Mesenchymal stem cell (in vitro differentiated cells and primary cell): Measurements from ENCODE around the gene CDK11A.
"Not testable (repeated sequence)": the region's sequence is repeated elsewhere in the genome, so short reads cannot be mapped to it uniquely, and the experiment has no call there.

Experiments used
- DNase-seq: peaks from one replicate; pipeline ENCODE4 v3.0.0-alpha.2; 2013
- H2AFZ ChIP-seq: one replicate; pipeline ENCODE4 v1.6.1; 2013; ENCODE audit warnings: low read depth, mild to moderate bottlenecking, control low read depth, inconsistent platforms, low read length, moderate library complexity
- H2AK5ac ChIP-seq: 2 replicates; pipeline ENCODE4 v1.6.1; 2013; ENCODE audit warnings: low read length, moderate library complexity, mild to moderate bottlenecking, inconsistent platforms; ENCODE audit not compliant: severe bottlenecking
- H2BK120ac ChIP-seq: one replicate; pipeline ENCODE4 v1.6.1; 2013; ENCODE audit warnings: low read depth, mild to moderate bottlenecking, inconsistent platforms, low read length, moderate library complexity
- H2BK12ac ChIP-seq, 2 experiments: one replicate each; pipeline ENCODE4 v1.6.1; 2013; ENCODE audit warnings: inconsistent platforms in 2 of 2, low read length in 2 of 2, mild to moderate bottlenecking in 2 of 2, moderate library complexity in 2 of 2, control low read depth in 1 of 2
- H2BK15ac ChIP-seq: one replicate; pipeline ENCODE4 v1.6.1; 2013; ENCODE audit warnings: mild to moderate bottlenecking, low read depth, inconsistent platforms; ENCODE audit not compliant: poor library complexity, severe bottlenecking
- H2BK5ac ChIP-seq: 2 replicates; pipeline ENCODE4 v1.6.1; 2013; ENCODE audit warnings: low read depth, mild to moderate bottlenecking, low read length, control low read depth, inconsistent platforms; ENCODE audit not compliant: poor library complexity, severe bottlenecking
- H3K14ac ChIP-seq, 2 experiments: one replicate each; pipeline ENCODE4 v1.6.1; 2013; ENCODE audit warnings: inconsistent platforms in 2 of 2, low read length in 2 of 2, control low read depth in 1 of 2, mild to moderate bottlenecking in 1 of 2, moderate library complexity in 1 of 2
- H3K18ac ChIP-seq, 2 experiments: one replicate each; pipeline ENCODE4 v1.6.1; 2013; ENCODE audit warnings: inconsistent platforms in 2 of 2, low read length in 2 of 2, control low read depth in 1 of 2, low read depth in 1 of 2, mild to moderate bottlenecking in 1 of 2
- H3K23ac ChIP-seq, 2 experiments: one replicate each; pipeline ENCODE4 v1.6.1; 2013; ENCODE audit warnings: inconsistent platforms in 2 of 2, low read length in 2 of 2, mild to moderate bottlenecking in 2 of 2, moderate library complexity in 2 of 2, control low read depth in 1 of 2
- H3K27ac ChIP-seq: 2 replicates; pipeline ENCODE4 v1.5.1; 2013; ENCODE audit warnings: mild to moderate bottlenecking, moderate library complexity, low read length, control low read depth, inconsistent platforms; ENCODE audit not compliant: poor library complexity, severe bottlenecking
- H3K27me3 ChIP-seq, 2 experiments: 2 replicates each; pipeline versions ENCODE4 v1.6.1 to v1.7.0; 2013; ENCODE audit warnings: low read length in 2 of 2, mild to moderate bottlenecking in 2 of 2, moderate library complexity in 2 of 2, control low read depth in 1 of 2, inconsistent platforms in 1 of 2; ENCODE audit not compliant: control insufficient read depth in 1 of 2, insufficient read depth in 1 of 2
- H3K36me3 ChIP-seq, 2 experiments: 2 replicates each; pipeline versions ENCODE4 v1.6.1 to v1.7.0; 2013; ENCODE audit warnings: low read length in 2 of 2, control low read depth in 1 of 2, inconsistent platforms in 1 of 2, low read depth in 1 of 2, mild to moderate bottlenecking in 1 of 2; ENCODE audit not compliant: insufficient read depth in 2 of 2, control insufficient read depth in 1 of 2
- H3K4ac ChIP-seq, 2 experiments: one replicate each; pipeline ENCODE4 v1.6.1; 2013; ENCODE audit warnings: inconsistent platforms in 2 of 2, low read length in 2 of 2, mild to moderate bottlenecking in 2 of 2, moderate library complexity in 2 of 2, control low read depth in 1 of 2, low read depth in 1 of 2
- H3K4me1 ChIP-seq: 2 replicates; pipeline ENCODE4 v1.6.1; 2013; ENCODE audit warnings: low read depth, low read length, control low read depth; ENCODE audit not compliant: control insufficient read depth, insufficient read depth
- H3K4me2 ChIP-seq: 2 replicates; pipeline ENCODE4 v1.6.1; 2013; ENCODE audit warnings: low read length, mild to moderate bottlenecking, inconsistent platforms; ENCODE audit not compliant: poor library complexity, severe bottlenecking
- H3K4me3 ChIP-seq, 2 experiments: 2 replicates each; pipeline versions ENCODE4 v1.5.1 to v1.7.0; 2013; ENCODE audit warnings: low read length in 2 of 2, mild to moderate bottlenecking in 2 of 2, control low read depth in 1 of 2, low read depth in 1 of 2; ENCODE audit not compliant: insufficient read depth in 1 of 2
- H3K79me1 ChIP-seq: replicated peaks from 2 replicates; pipeline ENCODE4 v1.6.1; 2013; ENCODE audit warnings: mild to moderate bottlenecking, control low read depth, low read length, inconsistent platforms; ENCODE audit not compliant: poor library complexity, severe bottlenecking
- H3K9ac ChIP-seq: 2 replicates; pipeline ENCODE4 v1.7.0; 2013; ENCODE audit warnings: mild to moderate bottlenecking, low read length, moderate library complexity
- H3K9me3 ChIP-seq: 2 replicates; pipeline ENCODE4 v1.7.0; 2013; ENCODE audit warnings: mild to moderate bottlenecking, low read length; ENCODE audit not compliant: control insufficient read depth
- H4K8ac ChIP-seq: one replicate; pipeline ENCODE4 v1.6.1; 2013; ENCODE audit warnings: inconsistent platforms, mild to moderate bottlenecking, low read length, moderate library complexity
- H4K91ac ChIP-seq: one replicate; pipeline ENCODE4 v1.6.1; 2013; ENCODE audit warnings: mild to moderate bottlenecking, low read length, inconsistent platforms
- WGBS: methylation state at CpG from one replicate; pipeline ENCODE4 v1.1.7; 2013; ENCODE audit warnings: mixed read lengths; 5-methylcytosine and 5-hydroxymethylcytosine counted together

The CDK11A gene

DNA sequence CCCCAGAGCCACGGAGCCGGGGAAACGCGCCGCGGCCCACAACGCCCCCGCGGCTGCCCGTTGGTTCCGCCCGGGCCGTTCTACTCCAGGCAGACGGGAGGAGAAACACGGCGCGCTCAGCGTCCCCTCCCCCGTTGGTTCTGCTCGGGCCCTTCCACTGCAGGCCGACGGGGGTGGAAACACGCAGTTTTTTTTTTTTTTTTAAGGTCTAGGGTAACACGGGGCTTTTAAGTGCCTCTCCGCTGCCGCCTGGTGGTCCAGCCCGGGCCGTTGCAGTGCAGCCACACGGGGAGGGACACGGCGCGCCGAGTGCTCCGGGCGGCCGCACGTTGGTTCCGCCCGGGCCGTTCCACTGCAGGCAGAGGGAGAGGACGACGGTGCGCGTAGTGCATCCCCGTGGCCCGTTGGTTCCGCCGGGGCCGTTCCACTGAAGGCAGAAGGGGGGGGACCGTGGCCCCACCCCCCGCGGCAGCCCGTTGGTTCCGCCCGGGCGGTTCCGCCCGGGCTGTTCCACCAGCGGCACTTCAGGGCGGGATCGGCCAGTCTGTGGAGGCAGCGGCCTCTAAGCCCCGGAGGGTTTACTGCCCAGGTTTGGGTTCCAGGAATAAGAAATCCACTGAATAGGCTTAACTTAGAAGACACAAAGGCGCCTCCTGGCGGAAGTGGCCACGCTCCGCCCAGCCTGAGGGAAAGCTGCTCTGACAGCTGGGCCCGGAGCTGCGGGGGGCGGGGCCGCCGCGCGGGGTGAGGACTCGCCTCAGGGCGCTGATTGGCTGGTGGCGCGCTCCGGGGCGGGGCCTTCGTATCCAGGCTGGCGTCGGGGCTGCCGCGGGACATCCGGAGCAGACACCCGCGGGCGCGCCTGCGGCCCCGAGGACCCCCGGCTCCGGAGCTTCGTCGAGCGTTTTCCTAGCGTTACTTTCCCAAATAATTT lies 31.2 kb downstream of the CDK11A start, which contains the start of gene SLC35E2B:
SLC35E2B (minus strand) TSS at position 82 of the 934 bp plus-strand sequence. CDS start 16,096 bp downstream, outside the sequence.
- H4K8ac ChIP-seq, H2AK5ac ChIP-seq, H3K27me3 ChIP-seq, H3K79me1 ChIP-seq, H3K18ac ChIP-seq, H3K14ac ChIP-seq, H3K9me3 ChIP-seq, H4K91ac ChIP-seq, H3K4ac ChIP-seq, H3K23ac ChIP-seq, H2BK12ac ChIP-seq, H2BK15ac ChIP-seq, H2BK120ac ChIP-seq, H3K4me2 ChIP-seq, H3K36me3 ChIP-seq, H2AFZ ChIP-seq, H3K4me1 ChIP-seq: not testable (repeated sequence)
- H3K9ac ChIP-seq, result peak within 1 kb of the TSS; percentile 77
- DNase-seq, result peak; percentile 88
- H3K4me3 ChIP-seq, result peak within 1 kb of the TSS; percentile 60 to 63
- peak within 1 kb of the TSS; percentile 44 for H2BK5ac ChIP-seq
- WGBS, result no CpG with 5 or more reads among the region's 98 CpGs
- peak within 1 kb of the TSS; percentile 90 for H3K27ac ChIP-seq

DNA sequence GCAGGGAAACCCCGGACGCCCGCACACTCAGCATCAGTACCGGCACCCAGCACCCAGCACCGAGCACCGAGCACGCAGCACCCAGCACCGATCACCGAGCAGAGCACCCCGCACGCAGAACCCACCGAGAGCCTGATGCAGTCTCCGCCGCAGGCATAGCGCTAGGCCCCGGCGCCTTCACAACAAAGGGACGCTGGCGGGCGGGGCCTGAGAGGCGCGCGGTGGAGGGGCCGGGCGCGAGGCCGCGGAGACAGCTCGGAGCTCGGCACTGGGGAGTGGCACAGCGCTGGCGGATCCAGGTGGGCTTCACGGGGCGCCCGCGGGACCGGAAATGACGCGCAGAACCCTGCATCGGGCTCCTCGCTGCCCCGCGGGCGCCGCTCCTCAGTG lies 31.8 kb downstream of the CDK11A start:
- Histone ChIP-seq H3K9ac (peak overlapping the region; percentile 77), H3K27ac (peak overlapping the region; percentile 47), H3K4me3 (peak overlapping the region; percentile 60 to 63), H3K36me3 (peaks cover 3 to 10% of the 10 kb centered on the region in 2 experiments)
- not testable (repeated sequence) for H2AK5ac ChIP-seq, H3K23ac ChIP-seq, H4K91ac ChIP-seq, H3K27me3 ChIP-seq, H3K4ac ChIP-seq, H3K14ac ChIP-seq, H3K79me1 ChIP-seq, H2AFZ ChIP-seq, H3K9me3 ChIP-seq, H3K18ac ChIP-seq, H2BK15ac ChIP-seq, H2BK120ac ChIP-seq, H3K4me1 ChIP-seq, H3K4me2 ChIP-seq, H4K8ac ChIP-seq, H2BK5ac ChIP-seq, H2BK12ac ChIP-seq
- DNase-seq, result peak; percentile 48
- 0% methylated on average over 11 of the region's 45 CpGs for WGBS

- H3K4me2 ChIP-seq, result peak overlapping the region; percentile 71
- H4K91ac ChIP-seq, H3K4me1 ChIP-seq, H3K27me3 ChIP-seq, H2BK12ac ChIP-seq, H2BK5ac ChIP-seq, H2AK5ac ChIP-seq, H3K18ac ChIP-seq, H3K4ac ChIP-seq, H3K27ac ChIP-seq, H3K9me3 ChIP-seq, H3K79me1 ChIP-seq, H3K14ac ChIP-seq, H2BK120ac ChIP-seq, H4K8ac ChIP-seq, H3K23ac ChIP-seq, DNase-seq, H2AFZ ChIP-seq, H2BK15ac ChIP-seq: not testable (repeated sequence)
- H3K4me3 ChIP-seq, result peak overlapping the region in 1 of 2 experiments; percentile 63
- WGBS, result no CpG with 5 or more reads among the region's 16 CpGs
- H3K9ac ChIP-seq, result peak overlapping the region; percentile 68
- H3K36me3 ChIP-seq, result peaks cover 3 to 10% of the 10 kb centered on the region in 2 experiments
Measured at GRCh38 chr1:1691443-1691842, 32.7 kb downstream of the CDK11A start.

GRCh38 chr1:1689526-1689925 lies 34.6 kb downstream of the CDK11A start:
- peaks cover 10% of the 10 kb centered on the region for H3K79me1 ChIP-seq
- not testable (repeated sequence) for H3K14ac ChIP-seq, H3K4me2 ChIP-seq, H2BK5ac ChIP-seq, H3K4me1 ChIP-seq, H3K4ac ChIP-seq, H3K18ac ChIP-seq, H4K8ac ChIP-seq, H2AK5ac ChIP-seq, H3K9ac ChIP-seq, H2AFZ ChIP-seq, DNase-seq, H3K27me3 ChIP-seq, H3K27ac ChIP-seq, H3K9me3 ChIP-seq, H2BK120ac ChIP-seq, H3K4me3 ChIP-seq, H3K23ac ChIP-seq, H4K91ac ChIP-seq, H2BK15ac ChIP-seq, H2BK12ac ChIP-seq
- 95% methylated on average over 5 of the region's 7 CpGs for WGBS
- H3K36me3 ChIP-seq, result peaks cover 3 to 10% of the 10 kb centered on the region in 2 experiments
